ENCODE results near the gene MBIP. TPM values are rescaled to one million over a fixed set of nuclear protein-coding genes. Genes with fewer than 3 reads are reported as not detected.

Gene MBIP
- total and polyA plus RNA-seq, 2 experiments from 2014 or later: 24.4 to 49.7 TPM

GRCh38 chr14:36344211-36344610 is 23.8 kb upstream of the MBIP start:
- no peaks in the 10 kb centered on the region for H3K27me3 Mint-ChIP-seq (ENCODE audit: insufficient read depth, low read depth, poor library complexity)
- no peak overlapping the region for H3K27ac ChIP-seq (ENCODE audit: low read depth)
- H3K4me1 Mint-ChIP-seq: no peaks in the 10 kb centered on the region
- H3K36me3 ChIP-seq (ENCODE audit: insufficient read depth): no peaks in the 10 kb centered on the region
- H3K27ac Mint-ChIP-seq: no peak overlapping the region
- no peaks in the 10 kb centered on the region for H3K79me2 ChIP-seq (replicated peaks; ENCODE audit: insufficient read depth)
- no peak for DNase-seq (ENCODE audit: low spot score)
- H3K4me1 ChIP-seq (ENCODE audit: insufficient read depth): no peaks in the 10 kb centered on the region
- no peak for ATAC-seq
- no peak overlapping the region for H2AFZ ChIP-seq
- H3K27me3 ChIP-seq (ENCODE audit: insufficient read depth): no peaks in the 10 kb centered on the region
- no peaks in the 10 kb centered on the region for H3K36me3 Mint-ChIP-seq (ENCODE audit: low read depth)
- H3F3A ChIP-seq (replicated peaks; ENCODE audit: low read depth): no peaks in the 10 kb centered on the region
- H3K4me3 ChIP-seq: no peak overlapping the region
- H3K9me2 ChIP-seq (ENCODE audit: insufficient read depth): no peaks in the 10 kb centered on the region
- H3K4me2 ChIP-seq: no peak overlapping the region
- H3K4me3 Mint-ChIP-seq: no peak overlapping the region
- TF ChIP-seq POLR2AphosphoS5 (IDR thresholded peaks at IDR 0.05; ENCODE audit: low read depth) (no peak), CTCF (conservative IDR thresholded peaks at IDR 0.05; ENCODE audit: low read depth in 2 of 2) (no peak), ETS1 (IDR thresholded peaks at IDR 0.05) (no peak), REST (IDR thresholded peaks at IDR 0.05; ENCODE audit: unreplicated experiment) (no peak), NANOG (IDR thresholded peaks at IDR 0.05; ENCODE audit: borderline replicate concordance) (no peak), EZH2 (IDR thresholded peaks at IDR 0.05; ENCODE audit: low read depth, unreplicated experiment) (no peak), ZNF114 (CRISPR knock-in tag; IDR thresholded peaks at IDR 0.05) (no peak), EZH2phosphoT487 (IDR thresholded peaks at IDR 0.05; ENCODE audit: unreplicated experiment) (no peak), JUNB (IDR thresholded peaks at IDR 0.05; ENCODE audit: unreplicated experiment) (no peak), ZNF462 (CRISPR knock-in tag; IDR thresholded peaks at IDR 0.05) (no peak), STAT1 (IDR thresholded peaks at IDR 0.05; ENCODE audit: unreplicated experiment) (no peak), CREB1 (CRISPR knock-in tag; IDR thresholded peaks at IDR 0.05; ENCODE audit: low read depth) (no peak), ZNF331 (CRISPR knock-in tag; IDR thresholded peaks at IDR 0.05; ENCODE audit: low read depth) (no peak)
- no peaks in the 10 kb centered on the region for H4K20me1 ChIP-seq (replicated peaks; ENCODE audit: insufficient read depth)
- H3K9me3 Mint-ChIP-seq: no peaks in the 10 kb centered on the region
